ENCODE measurements around the gene CSF1R.

Gene CSF1R

DNA sequence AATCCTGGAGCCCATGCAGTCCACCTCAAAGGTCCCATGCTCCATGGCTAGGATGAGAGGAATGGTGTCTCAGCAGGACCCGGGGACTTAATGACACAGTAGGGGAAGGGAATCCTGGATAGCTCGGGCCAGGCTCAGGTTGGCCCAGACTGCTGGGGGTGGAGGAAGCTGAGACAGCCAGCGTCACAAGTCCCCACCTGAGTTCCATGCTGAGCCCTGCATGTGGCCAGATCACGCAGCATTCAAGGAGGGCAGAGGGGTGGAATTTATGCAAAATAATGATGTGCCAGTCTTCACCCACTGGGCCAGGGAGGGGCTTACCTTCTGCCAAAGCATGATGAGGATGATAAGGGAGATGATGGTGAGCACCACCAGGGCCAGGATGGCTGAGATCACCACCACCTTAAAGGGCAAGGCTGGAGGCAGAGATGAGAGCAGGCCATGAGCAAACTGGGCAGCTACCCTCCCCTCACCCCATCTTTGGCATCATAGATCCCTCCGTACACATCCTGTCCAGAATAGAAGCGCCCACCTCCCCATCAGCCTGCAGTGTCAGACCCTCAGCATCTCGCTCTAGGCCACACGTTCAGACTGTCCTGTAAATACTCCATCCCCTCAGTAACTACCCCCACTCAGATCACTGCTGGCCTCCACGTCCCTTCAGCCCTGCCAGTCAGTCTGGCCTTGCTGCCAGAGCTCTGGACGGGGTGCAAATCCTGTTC lies 40.0 kb upstream of the CSF1R start:
- Histone ChIP-seq H3K27me3 (ENCODE audit: insufficient read depth, low read length) (peaks cover 20% of the 10 kb centered on the region), H3K27ac (ENCODE audit: low read length) (no peak overlapping the region), H3K9ac (ENCODE audit: low read depth, low read length) (no peak overlapping the region), H3K4me1 (ENCODE audit: insufficient read depth, low read length) (peaks cover 8% of the 10 kb centered on the region; the same call in 1 of the 2 replicates), H3K4me3 (ENCODE audit: low read length) (no peak overlapping the region), H3K9me3 (ENCODE audit: insufficient read depth, low read depth, low read length) (no peaks in the 10 kb centered on the region), H3K36me3 (ENCODE audit: insufficient read depth, low read depth, low read length) (no peaks in the 10 kb centered on the region)

DNA sequence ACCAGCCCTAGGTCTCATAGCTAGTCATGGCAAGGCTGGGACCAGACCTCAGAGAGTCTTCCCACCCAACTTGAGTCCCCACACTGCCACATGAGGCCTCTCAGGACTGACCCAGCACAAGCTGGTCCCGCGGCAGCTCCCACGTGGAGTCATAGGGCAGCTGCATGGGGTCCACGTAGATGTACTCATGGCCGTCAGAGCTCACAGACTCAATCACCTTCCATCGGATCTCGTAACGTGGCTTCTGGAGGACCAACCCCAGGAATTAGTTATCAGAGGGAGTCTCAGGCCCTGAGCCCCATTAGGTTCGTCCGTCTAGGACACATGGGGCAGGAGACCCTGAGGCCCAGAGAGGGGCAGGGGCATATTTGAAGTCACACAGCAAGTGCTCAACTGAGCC lies 39.0 kb upstream of the CSF1R start:
- H3K27ac ChIP-seq (ENCODE audit: low read length): no peak overlapping the region
- no peaks in the 10 kb centered on the region for H3K9me3 ChIP-seq (ENCODE audit: insufficient read depth, low read depth, low read length)
- H3K36me3 ChIP-seq (ENCODE audit: insufficient read depth, low read depth, low read length): no peaks in the 10 kb centered on the region
- no peak overlapping the region for H3K9ac ChIP-seq (ENCODE audit: low read depth, low read length)
- peaks cover 13% of the 10 kb centered on the region for H3K27me3 ChIP-seq (ENCODE audit: insufficient read depth, low read length)
- no peak overlapping the region for H3K4me3 ChIP-seq (ENCODE audit: low read length)
- H3K4me1 ChIP-seq (ENCODE audit: insufficient read depth, low read length): peaks cover under 1% of the 10 kb centered on the region; the same call in 1 of the 2 replicates

DNA sequence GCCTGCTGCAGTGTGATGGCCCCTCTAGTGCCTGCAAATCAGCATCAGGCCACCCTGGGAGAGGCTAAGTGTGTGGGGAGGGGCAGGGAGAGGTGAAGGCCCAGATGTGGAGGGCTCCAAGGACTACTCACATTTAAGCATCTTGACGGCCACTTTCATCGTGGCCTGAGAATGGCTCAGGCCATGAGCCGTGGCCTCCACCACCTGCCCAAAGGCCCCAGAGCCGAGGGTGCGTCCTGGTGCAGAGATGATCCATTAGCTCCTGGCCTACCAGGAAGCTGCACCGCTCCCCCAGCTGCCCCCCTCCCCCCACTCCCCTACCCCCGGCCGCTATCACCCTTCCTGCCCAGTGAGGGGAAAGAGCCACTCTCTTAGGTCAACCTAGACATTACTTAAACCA lies 38.2 kb upstream of the CSF1R start:
- Histone ChIP-seq H3K4me3 (ENCODE audit: low read length) (no peak overlapping the region), H3K27ac (ENCODE audit: low read length) (no peak overlapping the region), H3K27me3 (ENCODE audit: insufficient read depth, low read length) (peaks cover 6% of the 10 kb centered on the region), H3K4me1 (ENCODE audit: insufficient read depth, low read length) (no peaks in the 10 kb centered on the region), H3K9ac (ENCODE audit: low read depth, low read length) (no peak overlapping the region), H3K9me3 (ENCODE audit: insufficient read depth, low read depth, low read length) (no peaks in the 10 kb centered on the region), H3K36me3 (ENCODE audit: insufficient read depth, low read depth, low read length) (no peaks in the 10 kb centered on the region)

DNA sequence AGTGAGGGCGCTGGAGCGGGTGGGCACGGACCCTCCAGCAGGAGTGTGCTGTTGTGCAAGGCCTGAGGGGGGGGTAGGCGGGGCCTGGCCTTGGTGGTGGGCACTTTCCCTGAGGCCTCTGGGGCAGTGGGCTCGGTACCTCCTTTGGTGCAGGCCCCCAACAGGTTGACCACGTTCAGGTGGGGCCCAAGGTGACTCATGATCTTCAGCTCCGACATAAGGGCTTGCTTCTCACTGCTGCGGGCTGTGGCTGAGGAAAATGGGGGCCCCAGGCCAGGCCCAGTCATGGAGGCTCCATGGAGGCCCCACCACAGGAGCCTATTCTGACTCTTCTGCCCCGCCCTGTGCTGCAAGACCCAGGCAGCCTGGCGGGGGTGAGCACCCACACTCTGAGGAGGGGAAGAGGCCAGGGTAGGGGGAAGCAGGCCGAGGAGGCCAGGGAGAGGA lies 37.8 kb upstream of the CSF1R start:
- no peaks in the 10 kb centered on the region for H3K36me3 ChIP-seq (ENCODE audit: insufficient read depth, low read depth, low read length)
- no peak overlapping the region for H3K27ac ChIP-seq (ENCODE audit: low read length)
- no peak overlapping the region for H3K4me3 ChIP-seq (ENCODE audit: low read length)
- 0 out of 2 replicates have a peak, but pooled peaks cover under 1% of the 10 kb centered on the region for H3K27me3 ChIP-seq (ENCODE audit: insufficient read depth, low read length)
- H3K4me1 ChIP-seq (ENCODE audit: insufficient read depth, low read length): no peaks in the 10 kb centered on the region
- no peak overlapping the region for H3K9ac ChIP-seq (ENCODE audit: low read depth, low read length)
- H3K9me3 ChIP-seq (ENCODE audit: insufficient read depth, low read depth, low read length): no peaks in the 10 kb centered on the region

DNA sequence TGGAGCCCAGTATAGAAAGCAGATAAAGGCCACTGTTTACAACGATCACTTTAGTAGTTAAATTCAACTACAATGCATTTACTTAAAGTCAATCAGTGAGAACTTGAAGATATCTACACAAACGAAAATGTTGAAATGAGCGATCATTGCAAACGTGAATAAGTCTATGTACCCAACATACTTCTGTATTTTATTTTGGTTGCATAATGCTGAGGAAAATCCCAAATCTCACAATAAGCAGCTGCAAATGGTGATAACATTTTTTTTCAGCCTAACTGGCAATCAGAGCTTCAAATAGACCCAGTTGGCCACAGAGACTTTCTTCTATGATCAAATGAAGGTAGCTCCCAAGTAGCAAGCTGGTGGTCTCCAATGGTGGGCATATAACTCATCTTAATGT lies 37.2 kb upstream of the CSF1R start:
- Histone ChIP-seq H3K4me1 (ENCODE audit: insufficient read depth, low read length) (no peaks in the 10 kb centered on the region), H3K36me3 (ENCODE audit: insufficient read depth, low read depth, low read length) (no peaks in the 10 kb centered on the region), H3K9ac (ENCODE audit: low read depth, low read length) (no peak overlapping the region), H3K27ac (ENCODE audit: low read length) (no peak overlapping the region), H3K9me3 (ENCODE audit: insufficient read depth, low read depth, low read length) (no peaks in the 10 kb centered on the region), H3K27me3 (ENCODE audit: insufficient read depth, low read length) (no peaks in the 10 kb centered on the region), H3K4me3 (ENCODE audit: low read length) (no peak overlapping the region)

DNA sequence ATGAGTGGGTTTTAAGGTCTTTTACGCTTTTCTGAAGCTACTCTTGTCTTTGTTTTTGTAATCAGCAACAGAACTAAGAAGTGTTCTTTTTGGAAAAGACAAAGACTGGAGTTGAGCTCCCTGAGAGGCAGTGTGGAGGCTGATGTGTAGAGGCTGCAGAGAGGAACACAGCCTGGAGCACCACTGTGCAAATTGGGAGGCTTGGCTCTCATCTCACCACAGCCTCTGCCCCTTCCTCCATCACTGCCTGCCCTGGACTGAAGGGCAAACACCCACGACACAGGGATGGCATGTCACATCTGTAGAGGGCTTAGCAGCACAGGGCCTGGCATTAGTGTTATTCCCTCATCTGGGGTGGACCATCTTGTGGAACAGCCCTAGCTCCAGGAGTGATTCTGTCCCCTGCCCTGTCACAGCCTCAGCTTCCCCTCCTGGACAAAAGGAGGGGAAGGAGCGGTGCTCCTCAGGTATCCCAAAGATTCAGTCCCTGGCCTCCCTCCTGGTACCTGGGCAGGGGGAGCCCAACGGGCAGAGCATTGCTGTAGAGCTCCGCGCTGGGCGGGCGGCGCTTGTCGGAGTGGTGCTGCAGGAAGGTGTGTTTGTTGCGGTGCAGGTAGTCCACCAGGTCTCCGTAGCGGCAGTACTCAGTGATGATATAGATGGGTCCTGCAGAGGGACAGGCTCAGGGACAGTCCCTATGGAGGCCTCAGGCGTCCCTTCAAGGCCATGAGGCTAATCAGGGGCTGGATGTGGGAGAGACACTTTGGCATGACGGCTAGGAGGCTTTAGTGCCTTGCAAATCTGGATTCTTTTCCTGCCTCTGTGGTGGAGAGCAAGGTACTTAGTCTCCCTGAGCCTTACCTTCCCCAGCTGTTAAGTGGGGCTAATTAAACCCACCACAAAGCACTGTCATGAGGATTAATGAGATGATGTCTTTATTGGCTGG lies 36.5 kb upstream of the CSF1R start:
- no peak overlapping the region for H3K27ac ChIP-seq (ENCODE audit: low read length)
- no peaks in the 10 kb centered on the region for H3K4me1 ChIP-seq (ENCODE audit: insufficient read depth, low read length)
- no peaks in the 10 kb centered on the region for H3K36me3 ChIP-seq (ENCODE audit: insufficient read depth, low read depth, low read length)
- no peaks in the 10 kb centered on the region for H3K9me3 ChIP-seq (ENCODE audit: insufficient read depth, low read depth, low read length)
- no peak overlapping the region for H3K4me3 ChIP-seq (ENCODE audit: low read length)
- no peak overlapping the region for H3K9ac ChIP-seq (ENCODE audit: low read depth, low read length)
- H3K27me3 ChIP-seq (ENCODE audit: insufficient read depth, low read length): no peaks in the 10 kb centered on the region

DNA sequence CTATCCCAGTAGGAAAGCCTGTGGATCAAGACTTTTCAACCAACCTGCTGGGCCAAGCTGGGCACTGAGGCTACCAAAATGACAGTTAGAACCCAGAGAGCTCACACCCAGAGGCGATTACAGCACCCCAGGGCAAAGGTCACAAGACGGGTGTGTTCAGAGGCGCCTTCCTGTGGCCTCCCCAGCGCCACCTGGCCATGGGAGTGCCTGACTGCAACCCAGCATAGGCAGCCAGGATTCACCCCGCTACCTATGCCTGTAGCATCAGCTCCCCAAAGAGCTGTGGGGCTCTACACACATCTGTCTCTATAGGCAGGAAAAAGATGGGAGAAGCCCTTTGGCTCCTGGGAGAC lies 35.8 kb upstream of the CSF1R start:
- Histone ChIP-seq H3K4me3 (ENCODE audit: low read length) (no peak overlapping the region), H3K27me3 (ENCODE audit: insufficient read depth, low read length) (no peaks in the 10 kb centered on the region), H3K9ac (ENCODE audit: low read depth, low read length) (no peak overlapping the region), H3K27ac (ENCODE audit: low read length) (no peak overlapping the region), H3K9me3 (ENCODE audit: insufficient read depth, low read depth, low read length) (no peaks in the 10 kb centered on the region), H3K4me1 (ENCODE audit: insufficient read depth, low read length) (no peaks in the 10 kb centered on the region), H3K36me3 (ENCODE audit: insufficient read depth, low read depth, low read length) (no peaks in the 10 kb centered on the region)

DNA sequence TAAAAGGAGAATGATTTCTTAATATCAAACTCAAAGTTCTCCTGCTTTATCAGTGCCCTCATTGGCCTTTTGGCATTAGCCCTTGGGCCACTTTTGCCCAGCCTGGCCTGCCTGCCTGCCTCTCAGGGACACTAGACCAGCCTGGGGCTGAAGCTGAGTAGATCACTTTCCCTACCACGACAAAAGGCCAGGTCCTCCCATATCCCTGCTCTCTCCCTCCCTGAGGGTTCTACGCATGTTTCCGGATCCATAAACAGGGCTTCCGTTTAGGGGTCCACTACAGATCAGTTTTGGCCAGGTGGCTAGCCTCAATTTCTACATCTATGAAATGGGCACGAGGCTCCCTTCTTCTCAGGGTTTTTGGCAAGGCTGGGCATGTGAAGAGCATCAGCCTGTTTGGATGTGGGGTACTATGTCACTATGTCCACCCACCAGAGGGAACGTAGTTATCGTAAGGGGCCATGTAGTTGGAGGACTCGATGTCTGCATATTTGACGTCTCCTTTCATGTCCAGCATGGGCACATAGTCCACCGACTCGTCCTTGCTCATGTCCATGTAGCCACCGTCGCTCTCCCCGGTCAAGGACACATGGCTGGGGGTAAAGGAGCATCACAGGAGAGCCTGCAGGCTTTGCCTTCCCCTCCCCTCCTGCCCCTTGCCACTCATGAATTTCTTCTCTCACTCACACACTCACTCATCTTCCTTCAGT lies 35.2 kb upstream of the CSF1R start:
- Histone ChIP-seq H3K27ac (ENCODE audit: low read length) (no peak overlapping the region), H3K9ac (ENCODE audit: low read depth, low read length) (no peak overlapping the region), H3K27me3 (ENCODE audit: insufficient read depth, low read length) (no peaks in the 10 kb centered on the region), H3K4me1 (ENCODE audit: insufficient read depth, low read length) (no peaks in the 10 kb centered on the region), H3K36me3 (ENCODE audit: insufficient read depth, low read depth, low read length) (no peaks in the 10 kb centered on the region), H3K4me3 (ENCODE audit: low read length) (no peak overlapping the region), H3K9me3 (ENCODE audit: insufficient read depth, low read depth, low read length) (no peaks in the 10 kb centered on the region)

DNA sequence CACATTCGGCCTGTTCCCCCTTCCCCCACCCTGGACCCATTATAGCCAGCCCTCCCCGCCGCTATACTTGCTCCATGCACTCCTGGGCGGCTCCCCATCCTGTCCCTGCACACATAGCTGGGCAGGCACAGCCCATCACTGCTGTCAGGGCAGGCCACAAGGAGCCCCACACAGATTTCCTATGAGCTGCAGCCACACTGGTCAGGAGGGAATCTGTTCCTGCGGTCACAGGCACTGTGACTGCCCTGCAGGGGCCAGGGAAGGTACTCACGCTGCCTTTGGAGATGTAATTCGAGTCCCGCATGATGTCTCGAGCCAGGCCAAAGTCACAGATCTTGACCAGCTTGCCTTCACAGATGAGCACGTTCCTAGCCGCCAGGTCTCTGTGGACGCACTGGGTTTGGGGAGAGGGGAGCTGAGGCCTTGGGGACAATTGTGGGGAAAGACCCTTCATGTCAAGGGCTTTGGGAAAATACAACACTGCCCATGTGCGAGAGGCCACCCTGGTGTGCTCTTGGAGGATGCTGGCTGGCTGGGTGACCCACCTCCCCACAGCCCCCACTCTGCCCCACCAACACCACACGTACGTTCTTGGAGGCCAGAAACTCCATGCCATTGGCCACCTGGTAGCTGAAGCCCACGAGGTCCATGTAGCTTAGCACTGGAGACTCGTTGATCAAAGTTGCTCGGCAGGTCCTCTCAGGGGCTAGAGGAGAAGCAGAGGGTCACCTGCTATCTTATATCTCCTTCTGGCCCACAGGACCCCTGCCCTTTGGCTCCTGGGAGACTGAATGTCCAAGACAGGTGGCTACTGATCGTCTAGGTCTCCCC lies 34.5 kb upstream of the CSF1R start:
- H3K4me1 ChIP-seq (ENCODE audit: insufficient read depth, low read length): no peaks in the 10 kb centered on the region
- H3K36me3 ChIP-seq (ENCODE audit: insufficient read depth, low read depth, low read length): no peaks in the 10 kb centered on the region
- no peaks in the 10 kb centered on the region for H3K27me3 ChIP-seq (ENCODE audit: insufficient read depth, low read length)
- H3K4me3 ChIP-seq (ENCODE audit: low read length): no peak overlapping the region
- no peak overlapping the region for H3K9ac ChIP-seq (ENCODE audit: low read depth, low read length)
- no peaks in the 10 kb centered on the region for H3K9me3 ChIP-seq (ENCODE audit: insufficient read depth, low read depth, low read length)
- no peak overlapping the region for H3K27ac ChIP-seq (ENCODE audit: low read length)

DNA sequence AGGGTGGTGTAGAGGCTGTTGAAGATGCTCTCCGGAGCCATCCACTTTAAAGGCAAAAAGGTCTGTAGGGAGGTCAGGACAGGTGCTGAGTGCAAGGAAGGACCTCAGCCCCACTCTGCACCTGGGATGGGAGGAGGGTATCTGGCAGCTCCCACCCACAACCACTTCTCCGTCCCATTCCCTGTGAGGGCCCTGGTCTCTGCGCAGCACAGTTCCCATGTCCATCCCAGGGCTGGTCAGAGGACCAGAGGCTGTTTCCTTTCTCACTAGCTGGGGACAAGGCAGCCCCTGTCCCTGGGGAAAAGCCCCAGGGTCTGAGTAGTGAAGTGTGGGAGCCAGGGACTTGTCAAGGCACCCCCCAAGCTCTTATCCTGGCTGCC lies 33.7 kb upstream of the CSF1R start:
- no peak overlapping the region for H3K4me3 ChIP-seq (ENCODE audit: low read length)
- no peaks in the 10 kb centered on the region for H3K27me3 ChIP-seq (ENCODE audit: insufficient read depth, low read length)
- H3K9me3 ChIP-seq (ENCODE audit: insufficient read depth, low read depth, low read length): no peaks in the 10 kb centered on the region
- H3K9ac ChIP-seq (ENCODE audit: low read depth, low read length): no peak overlapping the region
- H3K4me1 ChIP-seq (ENCODE audit: insufficient read depth, low read length): no peaks in the 10 kb centered on the region
- no peak overlapping the region for H3K27ac ChIP-seq (ENCODE audit: low read length)
- no peaks in the 10 kb centered on the region for H3K36me3 ChIP-seq (ENCODE audit: insufficient read depth, low read depth, low read length)

DNA sequence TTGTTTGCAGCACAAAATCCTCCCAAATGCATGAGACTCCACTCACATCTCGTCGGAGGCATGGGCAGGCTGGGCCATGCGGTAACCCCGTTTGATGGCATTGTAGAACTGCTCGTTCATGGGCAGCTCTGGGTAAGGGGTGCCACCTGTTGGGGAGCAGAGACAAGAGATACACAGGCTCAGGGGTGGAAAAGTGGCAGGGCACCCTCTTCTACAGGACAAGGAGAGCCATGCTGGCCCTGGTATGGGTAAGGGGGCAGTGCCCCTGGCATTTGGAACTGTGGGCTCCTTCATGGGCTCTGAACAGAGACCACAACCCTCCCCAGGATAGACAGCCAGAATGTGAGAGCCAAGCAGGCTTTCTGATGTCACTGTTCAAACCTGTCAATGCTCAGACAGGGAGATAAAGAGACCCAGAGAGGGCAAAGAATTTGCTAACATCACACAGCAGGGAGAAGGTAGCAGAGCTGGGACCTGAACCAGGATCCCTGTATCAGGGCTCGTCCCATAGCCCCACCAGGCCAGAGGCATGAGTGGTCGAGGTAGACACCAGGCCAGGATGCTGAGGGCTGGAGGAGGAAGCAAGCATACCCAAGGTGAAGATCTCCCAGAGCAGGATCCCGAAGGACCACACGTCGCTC lies 33.2 kb upstream of the CSF1R start:
- no peak overlapping the region for H3K9ac ChIP-seq (ENCODE audit: low read depth, low read length)
- no peaks in the 10 kb centered on the region for H3K9me3 ChIP-seq (ENCODE audit: insufficient read depth, low read depth, low read length)
- no peaks in the 10 kb centered on the region for H3K4me1 ChIP-seq (ENCODE audit: insufficient read depth, low read length)
- H3K4me3 ChIP-seq (ENCODE audit: low read length): no peak overlapping the region
- H3K27ac ChIP-seq (ENCODE audit: low read length): no peak overlapping the region
- H3K27me3 ChIP-seq (ENCODE audit: insufficient read depth, low read length): no peaks in the 10 kb centered on the region
- no peaks in the 10 kb centered on the region for H3K36me3 ChIP-seq (ENCODE audit: insufficient read depth, low read depth, low read length)

All from iPS-20b (cell line).